HepG2 (cell line): ENCODE results near the gene PFDN5. TPM values are rescaled to one million over a fixed set of nuclear protein-coding genes. Genes with fewer than 3 reads are reported as not detected.

Experiments
- HIVEP1 ChIP-seq: sonication (generic); formaldehyde crosslinking; IDR thresholded peaks from 2 replicates; pipeline ENCODE4 v1.4.0; 2020; ENCODE audit warnings: mild to moderate bottlenecking, missing genetic modification reagents
- IRX3 ChIP-seq: sonication (generic); formaldehyde crosslinking; IDR thresholded peaks from 2 replicates; pipeline ENCODE4 v1.8.1; 2023; ENCODE audit warnings: mild to moderate bottlenecking, low read depth, missing genetic modification reagents, borderline replicate concordance
- MED13 ChIP-seq: sonication (generic); formaldehyde crosslinking; IDR thresholded peaks from 2 replicates; pipeline ENCODE4 v1.5.0; 2020; ENCODE audit warnings: missing genetic modification reagents
- MTA1 ChIP-seq: sonication (generic); formaldehyde crosslinking; IDR thresholded peaks from 2 replicates; pipeline ENCODE4 v1.4.0; 2020; ENCODE audit warnings: missing genetic modification reagents, mild to moderate bottlenecking, borderline replicate concordance
- PAXIP1 ChIP-seq: sonication (generic); formaldehyde crosslinking; conservative IDR thresholded peaks from 2 replicates; pipeline ENCODE4 v1.4.0; 2020; ENCODE audit warnings: mild to moderate bottlenecking, missing genetic modification reagents, moderate library complexity
- SAP130 ChIP-seq: IDR thresholded peaks from 2 replicates; pipeline ENCODE4 v1.6.1; 2016; ENCODE audit warnings: low read depth
- ZNF614 ChIP-seq: IDR thresholded peaks from 2 replicates; pipeline ENCODE4 v1.6.1; 2018; ENCODE audit warnings: missing biosample characterization, missing genetic modification reagents, inconsistent platforms, borderline replicate concordance
- ZNF703 ChIP-seq: sonication (generic); formaldehyde crosslinking; IDR thresholded peaks from 2 replicates; pipeline ENCODE4 v1.5.1; 2020; ENCODE audit warnings: missing genetic modification reagents, mild to moderate bottlenecking, moderate library complexity, borderline replicate concordance
- ZSCAN30 ChIP-seq: sonication (generic); formaldehyde crosslinking; IDR thresholded peaks from 2 replicates; pipeline ENCODE4 v1.5.0; 2020; ENCODE audit warnings: mild to moderate bottlenecking, missing genetic modification reagents
- polyA plus RNA-seq, 8 experiments: library from polyadenylated mRNA; depleted of rRNA in 3 of 8; stranded (reverse) in 7 of 8; unstranded in 1 of 8; fragments of >200 nt; fragmentation: Illumina TruSeq in 4 of 8; extraction: Trizol in 4 of 8; gene quantifications; 2 replicates each; pipeline versions ENCODE4 v1.2.1 to v1.2.3, GENCODE V29; 2011 to 2016; ENCODE audit warnings: low read depth in 4 of 8, missing spikeins in 1 of 8, mixed read lengths in 1 of 8; ENCODE audit not compliant: insufficient read depth in 1 of 8
- total RNA-seq, 5 experiments: library from RNA; depleted of rRNA; stranded (reverse); fragments of >200 nt; fragmentation: Illumina TruSeq; extraction: Trizol; gene quantifications; 2 replicates each; pipeline ENCODE4 v1.2.3, GENCODE V29; 2016; ENCODE audit warnings: low read depth in 1 of 5
- TF ChIP-seq, protein P1 (sequence below): fragments of 450-650 bp; IDR thresholded peaks from 2 replicates; pipeline ENCODE4 v1.6.1; 2017
- TF ChIP-seq, protein P2 (sequence below), 2 experiments: sonication (generic) in 1 of 2; formaldehyde crosslinking in 1 of 2; IDR thresholded peaks; 2 replicates each; pipeline versions ENCODE4 v1.6.1 to v1.9.0; 2014 to 2022; ENCODE audit warnings: antibody characterized with exemption in 1 of 2, borderline replicate concordance in 1 of 2, inconsistent platforms in 1 of 2, low read depth in 1 of 2, missing genetic modification reagents in 1 of 2
- TF ChIP-seq, protein P3 (sequence below): sonication (generic); formaldehyde crosslinking; IDR thresholded peaks from 2 replicates; pipeline ENCODE4 v1.5.0; 2020; ENCODE audit warnings: mild to moderate bottlenecking, missing genetic modification reagents

Gene PFDN5
- total and polyA plus RNA-seq, 2 of the 13 experiments (the other 11 are each of a cell fraction or from before 2014, with no cell fraction given), result 449 to 462 TPM

DNA sequence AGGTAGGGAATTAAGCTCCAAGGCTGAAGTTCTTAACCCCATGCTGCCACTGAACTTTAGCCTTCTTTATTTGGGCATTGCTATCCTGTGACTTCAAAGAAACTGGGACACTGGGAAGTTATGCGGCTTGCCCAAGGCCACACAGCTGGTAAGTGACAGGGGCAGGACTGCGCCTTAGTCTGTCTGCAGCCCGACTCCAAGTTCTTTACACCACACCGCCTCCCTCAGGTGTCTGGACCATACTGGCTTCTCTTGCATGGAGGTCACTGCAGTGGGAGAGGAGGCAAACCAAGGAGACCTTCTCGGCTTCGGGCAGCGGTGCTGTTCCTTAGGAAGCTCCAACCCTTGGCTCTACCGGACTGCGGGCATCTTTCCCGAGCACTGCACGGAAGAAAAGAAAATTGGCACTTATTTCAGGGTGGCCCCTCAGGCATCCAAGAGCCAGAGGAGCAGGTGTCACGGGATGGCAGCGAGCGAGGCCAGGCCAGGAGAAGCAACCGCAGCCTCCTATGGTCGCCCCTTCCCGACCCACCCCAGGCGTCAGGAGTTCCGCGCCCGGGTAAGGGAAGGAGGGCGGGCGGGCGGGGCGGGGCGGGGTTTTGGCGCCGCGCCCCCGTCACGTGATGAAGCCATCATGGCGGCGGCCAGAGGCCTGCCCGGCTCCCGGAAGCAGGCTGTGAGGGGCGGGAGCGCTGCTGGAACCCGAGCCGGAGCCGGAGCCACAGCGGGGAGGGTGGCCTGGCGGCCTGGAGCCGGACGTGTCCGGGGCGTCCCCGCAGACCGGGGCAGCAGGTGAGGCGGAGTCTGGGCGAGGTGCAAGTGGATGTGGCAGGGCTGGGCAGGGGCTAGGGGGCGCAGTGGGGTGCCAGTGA lies 43.6 kb upstream of the PFDN5 start (continued):
- TF ChIP-seq, protein P1, sequence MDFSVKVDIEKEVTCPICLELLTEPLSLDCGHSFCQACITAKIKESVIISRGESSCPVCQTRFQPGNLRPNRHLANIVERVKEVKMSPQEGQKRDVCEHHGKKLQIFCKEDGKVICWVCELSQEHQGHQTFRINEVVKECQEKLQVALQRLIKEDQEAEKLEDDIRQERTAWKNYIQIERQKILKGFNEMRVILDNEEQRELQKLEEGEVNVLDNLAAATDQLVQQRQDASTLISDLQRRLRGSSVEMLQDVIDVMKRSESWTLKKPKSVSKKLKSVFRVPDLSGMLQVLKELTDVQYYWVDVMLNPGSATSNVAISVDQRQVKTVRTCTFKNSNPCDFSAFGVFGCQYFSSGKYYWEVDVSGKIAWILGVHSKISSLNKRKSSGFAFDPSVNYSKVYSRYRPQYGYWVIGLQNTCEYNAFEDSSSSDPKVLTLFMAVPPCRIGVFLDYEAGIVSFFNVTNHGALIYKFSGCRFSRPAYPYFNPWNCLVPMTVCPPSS, result no peak
- TF ChIP-seq MED13 (CRISPR knock-in tag) (0 out of 2 replicates have a peak, but pooled peaks have one; percentile 59), PAXIP1 (CRISPR knock-in tag) (peak; percentile 32; the same call in 1 of the 2 replicates), ZSCAN30 (no peak), ZNF614 (CRISPR knock-in tag) (peak; percentile 48; the same call in 1 of the 2 replicates), MTA1 (CRISPR knock-in tag) (peak; percentile 38; the same call in 1 of the 2 replicates), HIVEP1 (CRISPR knock-in tag) (peak; percentile 23; the same call in 1 of the 2 replicates), ZNF703 (no peak), IRX3 (CRISPR knock-in tag) (no peak), SAP130 (CRISPR knock-in tag) (peak; percentile 84)
- TF ChIP-seq, protein P2, sequence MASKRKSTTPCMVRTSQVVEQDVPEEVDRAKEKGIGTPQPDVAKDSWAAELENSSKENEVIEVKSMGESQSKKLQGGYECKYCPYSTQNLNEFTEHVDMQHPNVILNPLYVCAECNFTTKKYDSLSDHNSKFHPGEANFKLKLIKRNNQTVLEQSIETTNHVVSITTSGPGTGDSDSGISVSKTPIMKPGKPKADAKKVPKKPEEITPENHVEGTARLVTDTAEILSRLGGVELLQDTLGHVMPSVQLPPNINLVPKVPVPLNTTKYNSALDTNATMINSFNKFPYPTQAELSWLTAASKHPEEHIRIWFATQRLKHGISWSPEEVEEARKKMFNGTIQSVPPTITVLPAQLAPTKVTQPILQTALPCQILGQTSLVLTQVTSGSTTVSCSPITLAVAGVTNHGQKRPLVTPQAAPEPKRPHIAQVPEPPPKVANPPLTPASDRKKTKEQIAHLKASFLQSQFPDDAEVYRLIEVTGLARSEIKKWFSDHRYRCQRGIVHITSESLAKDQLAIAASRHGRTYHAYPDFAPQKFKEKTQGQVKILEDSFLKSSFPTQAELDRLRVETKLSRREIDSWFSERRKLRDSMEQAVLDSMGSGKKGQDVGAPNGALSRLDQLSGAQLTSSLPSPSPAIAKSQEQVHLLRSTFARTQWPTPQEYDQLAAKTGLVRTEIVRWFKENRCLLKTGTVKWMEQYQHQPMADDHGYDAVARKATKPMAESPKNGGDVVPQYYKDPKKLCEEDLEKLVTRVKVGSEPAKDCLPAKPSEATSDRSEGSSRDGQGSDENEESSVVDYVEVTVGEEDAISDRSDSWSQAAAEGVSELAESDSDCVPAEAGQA (IDR thresholded peaks at IDR 0.05; ENCODE audit: low read depth), result 0 out of 2 replicates have a peak, but pooled peaks have one; percentile 35
- TF ChIP-seq, protein P2 (CRISPR knock-in tag; IDR thresholded peaks at IDR 0.05; ENCODE audit: borderline replicate concordance), result 0 out of 2 replicates have a peak, but pooled peaks have one; percentile 62
- TF ChIP-seq, protein P3, sequence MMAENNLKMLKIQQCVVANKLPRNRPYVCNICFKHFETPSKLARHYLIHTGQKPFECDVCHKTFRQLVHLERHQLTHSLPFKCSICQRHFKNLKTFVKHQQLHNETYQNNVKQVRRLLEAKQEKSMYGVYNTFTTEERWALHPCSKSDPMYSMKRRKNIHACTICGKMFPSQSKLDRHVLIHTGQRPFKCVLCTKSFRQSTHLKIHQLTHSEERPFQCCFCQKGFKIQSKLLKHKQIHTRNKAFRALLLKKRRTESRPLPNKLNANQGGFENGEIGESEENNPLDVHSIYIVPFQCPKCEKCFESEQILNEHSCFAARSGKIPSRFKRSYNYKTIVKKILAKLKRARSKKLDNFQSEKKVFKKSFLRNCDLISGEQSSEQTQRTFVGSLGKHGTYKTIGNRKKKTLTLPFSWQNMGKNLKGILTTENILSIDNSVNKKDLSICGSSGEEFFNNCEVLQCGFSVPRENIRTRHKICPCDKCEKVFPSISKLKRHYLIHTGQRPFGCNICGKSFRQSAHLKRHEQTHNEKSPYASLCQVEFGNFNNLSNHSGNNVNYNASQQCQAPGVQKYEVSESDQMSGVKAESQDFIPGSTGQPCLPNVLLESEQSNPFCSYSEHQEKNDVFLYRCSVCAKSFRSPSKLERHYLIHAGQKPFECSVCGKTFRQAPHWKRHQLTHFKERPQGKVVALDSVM (CRISPR knock-in tag), result 0 out of 2 replicates have a peak, but pooled peaks have one; percentile 33
